Bronchial epithelial cell (primary cell): ENCODE results near the gene PGAM2. TPM values are rescaled to one million over a fixed set of nuclear protein-coding genes. Genes with fewer than 3 reads are reported as not detected.

Source experiments
- total RNA-seq: library from RNA; depleted of rRNA; stranded (reverse); fragments of >200 nt; gene quantifications from 2 replicates; pipeline ENCODE4 v1.2.1, GENCODE V29; 2014

The PGAM2 gene
- total RNA-seq, 1 donor from 2014 or later = 0.53 TPM

Other genes starting within 250 kb of the PGAM2 start
- 83.2 and 110 TPM in 2 replicates for gene MRPS24, start 196.1 kb downstream of the PGAM2 start, total RNA-seq
- 31.1 and 31.3 TPM in 2 replicates for gene URGCP, start 159.0 kb downstream of the PGAM2 start, total RNA-seq
- gene UBE2D4, start 139.1 kb downstream of the PGAM2 start, total RNA-seq = 3.7 and 3.9 TPM in 2 replicates
- gene SPDYE1, start 67.7 kb downstream of the PGAM2 start, total RNA-seq = not detected in 2 replicates
- 87.9 and 110 TPM in 2 replicates for gene DBNL, start 20.9 kb downstream of the PGAM2 start, total RNA-seq
- 6.3 and 7.7 TPM in 2 replicates for gene POLM, start 17.0 kb upstream of the PGAM2 start, total RNA-seq
- 0.26 TPM in 2 replicates for gene AEBP1, start 38.8 kb upstream of the PGAM2 start, total RNA-seq
- 103 and 122 TPM in 2 replicates for gene POLD2, start 58.0 kb upstream of the PGAM2 start, total RNA-seq
- not detected in 2 replicates for gene MYL7, start 75.8 kb upstream of the PGAM2 start, total RNA-seq
- 0.13 and 0.53 TPM in 2 replicates for gene GCK, start 123.9 kb upstream of the PGAM2 start, total RNA-seq
- 74.5 and 109 TPM in 2 replicates for gene YKT6, start 135.4 kb upstream of the PGAM2 start, total RNA-seq